Measurements from ENCODE around the gene GJA4.
"Not testable (repeated sequence)": the region's sequence is repeated elsewhere in the genome, so short reads cannot be mapped to it uniquely, and the experiment has no call there.

The GJA4 gene

DNA sequence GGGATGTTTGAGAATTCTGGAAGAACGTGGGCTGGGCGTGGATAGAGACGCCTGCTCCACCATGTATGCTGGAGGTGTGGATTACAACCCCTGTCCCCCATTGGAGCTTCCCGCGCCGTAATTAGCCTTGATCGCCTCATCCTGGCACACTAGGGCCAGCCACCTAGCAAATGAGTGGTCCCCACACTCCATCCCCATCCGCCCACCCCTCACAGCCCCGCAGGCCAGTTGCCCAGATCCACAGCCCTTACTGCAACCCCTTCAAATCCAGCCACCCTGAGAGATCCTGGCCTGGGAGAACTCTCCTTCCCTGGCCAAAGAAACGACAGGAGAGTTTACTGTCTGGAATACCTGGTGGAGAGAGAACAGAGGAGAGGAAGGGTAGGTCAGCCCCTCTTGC is 375 bp upstream of the GJA4 start:
- DNase-seq, result no peak

DNA sequence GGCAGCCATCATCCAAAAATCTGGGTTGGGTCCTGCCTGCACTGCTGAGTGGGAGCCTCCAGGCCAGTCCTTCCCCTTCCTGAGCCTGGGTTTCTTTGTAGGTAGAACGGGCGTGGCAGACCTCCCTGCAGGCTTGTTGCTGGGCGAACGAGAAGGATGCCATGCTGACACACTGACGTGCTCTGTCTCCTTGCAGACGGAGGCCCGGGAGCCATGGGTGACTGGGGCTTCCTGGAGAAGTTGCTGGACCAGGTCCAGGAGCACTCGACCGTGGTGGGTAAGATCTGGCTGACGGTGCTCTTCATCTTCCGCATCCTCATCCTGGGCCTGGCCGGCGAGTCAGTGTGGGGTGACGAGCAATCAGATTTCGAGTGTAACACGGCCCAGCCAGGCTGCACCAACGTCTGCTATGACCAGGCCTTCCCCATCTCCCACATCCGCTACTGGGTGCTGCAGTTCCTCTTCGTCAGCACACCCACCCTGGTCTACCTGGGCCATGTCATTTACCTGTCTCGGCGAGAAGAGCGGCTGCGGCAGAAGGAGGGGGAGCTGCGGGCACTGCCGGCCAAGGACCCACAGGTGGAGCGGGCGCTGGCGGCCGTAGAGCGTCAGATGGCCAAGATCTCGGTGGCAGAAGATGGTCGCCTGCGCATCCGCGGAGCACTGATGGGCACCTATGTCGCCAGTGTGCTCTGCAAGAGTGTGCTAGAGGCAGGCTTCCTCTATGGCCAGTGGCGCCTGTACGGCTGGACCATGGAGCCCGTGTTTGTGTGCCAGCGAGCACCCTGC is 1.4 kb downstream of the GJA4 start:
- DNase-seq, result no peak

DNA sequence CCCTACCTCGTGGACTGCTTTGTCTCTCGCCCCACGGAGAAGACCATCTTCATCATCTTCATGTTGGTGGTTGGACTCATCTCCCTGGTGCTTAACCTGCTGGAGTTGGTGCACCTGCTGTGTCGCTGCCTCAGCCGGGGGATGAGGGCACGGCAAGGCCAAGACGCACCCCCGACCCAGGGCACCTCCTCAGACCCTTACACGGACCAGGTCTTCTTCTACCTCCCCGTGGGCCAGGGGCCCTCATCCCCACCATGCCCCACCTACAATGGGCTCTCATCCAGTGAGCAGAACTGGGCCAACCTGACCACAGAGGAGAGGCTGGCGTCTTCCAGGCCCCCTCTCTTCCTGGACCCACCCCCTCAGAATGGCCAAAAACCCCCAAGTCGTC is 2.0 kb downstream of the GJA4 start:
- no peak for DNase-seq

DNA sequence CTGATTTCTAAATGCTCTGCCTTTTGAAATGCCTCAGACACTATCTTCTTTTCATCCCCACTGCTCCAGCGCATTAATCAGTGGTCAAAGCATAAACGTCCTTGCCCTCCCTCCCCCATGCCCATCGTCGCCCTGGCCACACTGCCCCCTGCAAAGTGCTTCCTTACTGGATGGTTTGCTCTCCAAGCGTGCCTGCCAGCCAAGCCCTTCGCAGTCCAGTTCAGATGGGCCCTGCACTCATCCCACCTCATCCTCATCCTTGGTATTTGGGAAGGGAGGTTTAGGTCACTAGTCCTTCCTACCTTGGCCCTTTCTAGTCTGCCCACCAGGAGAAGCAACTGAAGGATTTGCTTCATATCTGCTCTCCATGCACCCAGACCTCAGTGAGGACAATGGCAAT is 3.1 kb downstream of the GJA4 start:
- no peak for DNase-seq

DNA sequence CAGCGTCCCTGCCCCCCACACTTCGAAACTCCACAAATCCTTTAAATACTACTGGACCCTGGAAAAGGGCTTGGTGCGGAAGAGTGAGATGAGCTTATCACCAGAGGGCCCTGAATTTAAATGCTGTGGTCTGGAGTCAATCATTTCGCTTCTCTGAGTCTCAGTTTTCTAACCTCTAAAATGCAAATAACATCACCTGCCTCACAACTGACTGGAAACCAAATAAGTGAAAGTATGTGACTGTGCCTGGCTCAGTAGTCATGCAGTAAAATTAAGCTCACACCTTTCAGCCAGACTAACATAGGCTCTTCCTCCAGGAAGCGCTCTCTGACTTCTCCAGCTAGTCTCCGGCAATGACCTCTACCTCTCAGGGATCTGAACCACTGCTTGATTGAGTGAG is 4.2 kb downstream of the GJA4 start:
- no peak for DNase-seq

DNA sequence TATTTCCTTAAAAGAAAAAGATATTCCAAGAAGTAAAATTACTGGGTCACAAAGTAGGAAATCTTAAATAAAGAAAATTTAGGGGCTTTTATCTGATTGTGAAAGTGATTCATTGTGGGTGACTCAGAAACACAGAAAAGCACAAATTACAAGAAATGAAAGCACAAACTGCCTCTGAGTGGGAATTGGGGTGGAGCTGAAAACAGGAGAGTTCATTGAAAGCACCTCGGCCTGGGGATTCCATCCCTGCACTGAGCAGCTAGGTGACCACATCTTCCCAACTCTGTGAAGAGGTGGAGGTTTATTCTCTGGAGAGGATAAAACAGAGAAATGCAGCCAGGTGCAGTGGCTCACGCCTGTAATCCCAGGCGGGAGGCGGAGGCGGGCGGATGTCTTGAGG is 7.4 kb downstream of the GJA4 start:
- DNase-seq, result no peak

DNA sequence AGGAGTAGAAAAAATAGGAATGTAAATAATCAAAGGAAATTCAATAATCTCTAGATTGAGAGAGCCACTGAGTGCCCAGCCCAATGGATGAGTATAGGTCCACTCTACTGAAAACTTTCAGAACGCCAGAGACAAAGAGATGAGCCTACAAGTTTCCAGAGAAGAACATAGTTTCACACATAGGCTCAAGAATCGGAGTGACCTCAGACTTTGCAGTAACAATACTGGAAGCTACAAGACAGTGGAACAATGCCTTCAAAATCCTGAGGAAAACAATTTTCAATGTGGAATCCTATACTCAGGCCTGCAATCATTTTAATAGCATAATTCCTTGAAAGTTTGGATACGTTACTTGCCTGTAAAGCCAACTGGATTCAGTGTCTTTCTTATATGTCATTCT is 11.0 kb downstream of the GJA4 start:
- no peak for DNase-seq

DNA sequence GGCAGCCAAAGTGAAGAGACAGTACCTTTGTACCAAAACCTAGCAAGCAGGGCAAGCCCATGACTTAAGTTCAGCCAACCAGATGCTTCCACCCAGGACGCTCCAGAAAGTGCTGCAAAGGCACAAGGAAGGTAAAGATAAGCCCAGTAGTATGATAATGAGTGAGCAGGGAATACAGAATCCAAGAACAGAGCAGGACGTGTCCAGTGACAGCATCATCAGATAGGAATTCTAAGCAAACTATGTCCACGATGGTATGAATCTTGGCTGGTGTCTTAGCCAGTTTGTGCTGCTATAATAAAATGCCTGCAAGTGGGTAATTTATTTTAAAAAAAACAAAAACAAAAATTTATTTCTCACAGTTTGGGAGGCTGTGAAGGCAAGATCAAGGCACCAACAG is 13.6 kb downstream of the GJA4 start:
- no peak for DNase-seq

DNA sequence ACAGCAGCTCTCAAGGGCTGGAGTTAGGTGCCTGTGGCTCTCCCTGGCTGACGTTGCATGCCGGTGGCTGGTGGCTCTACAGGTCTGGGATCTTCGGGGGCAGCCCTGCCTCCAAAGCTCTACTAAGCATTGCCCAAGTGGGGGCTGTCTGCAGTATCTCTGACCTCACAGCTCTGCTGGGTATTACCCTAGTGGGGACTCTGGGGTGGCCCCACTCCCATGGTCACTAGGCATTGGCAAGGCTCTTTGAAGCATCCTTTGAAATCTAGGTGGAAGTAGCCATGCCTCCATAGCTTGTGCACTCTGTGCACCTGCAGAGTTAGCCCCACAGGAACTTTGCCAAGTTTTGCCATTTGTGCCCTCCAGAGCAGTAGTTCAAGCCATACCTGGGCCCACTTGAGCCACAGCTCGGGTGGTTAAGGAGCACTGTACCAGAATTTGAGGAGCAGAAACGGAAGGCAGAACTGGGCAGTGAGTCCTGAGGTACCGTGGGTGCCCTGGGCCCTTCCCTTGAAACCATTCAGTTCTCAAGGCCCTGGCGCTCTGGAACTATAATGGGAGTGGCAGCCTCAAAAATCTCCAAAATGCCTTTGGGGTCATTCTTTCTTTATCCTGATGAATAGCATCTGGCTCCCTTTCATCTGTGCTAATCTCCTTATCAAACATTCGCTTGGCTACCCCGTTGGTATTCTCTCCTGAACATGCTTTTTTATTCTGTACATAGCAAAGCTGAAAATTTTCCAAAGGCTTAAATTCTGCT is 15.4 kb downstream of the GJA4 start:
- no peak for DNase-seq

DNA sequence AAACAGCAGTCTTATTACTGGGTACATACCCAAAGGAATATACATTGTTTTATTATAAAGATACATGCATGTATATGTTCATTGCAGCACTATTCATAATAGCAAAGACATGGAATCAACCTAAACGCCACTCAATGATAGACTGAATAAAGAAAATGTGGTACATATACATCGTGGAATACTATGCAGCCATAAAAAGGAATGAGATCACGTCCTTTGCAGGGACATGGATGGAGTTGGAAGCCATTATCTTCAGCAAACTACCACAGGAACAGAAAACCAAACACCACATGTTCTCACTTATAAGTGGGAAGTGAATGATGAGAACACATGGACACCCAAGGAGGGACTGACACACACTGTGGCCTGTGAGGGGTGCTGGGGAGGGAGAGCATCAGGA is 18.0 kb downstream of the GJA4 start:
- not testable (repeated sequence) for DNase-seq

DNA sequence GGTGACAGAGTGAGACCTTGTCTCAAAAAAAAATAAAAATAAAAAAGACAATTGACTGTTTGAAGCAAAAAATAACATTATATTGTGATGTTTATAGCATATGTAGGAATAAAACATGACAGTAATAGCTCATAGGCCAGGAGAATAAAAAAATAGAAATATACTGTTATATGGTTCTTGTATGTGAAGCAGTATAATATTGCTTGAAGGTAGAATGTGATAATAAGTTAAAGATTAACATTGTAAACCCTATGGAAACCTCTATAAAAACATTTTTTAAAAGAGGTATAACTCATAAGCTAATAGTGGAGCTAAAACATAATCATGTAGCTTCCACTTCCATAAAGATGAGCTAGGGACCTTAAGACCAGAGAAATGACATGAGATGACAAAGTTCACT is 23.5 kb downstream of the GJA4 start:
- no peak for DNase-seq

DNA sequence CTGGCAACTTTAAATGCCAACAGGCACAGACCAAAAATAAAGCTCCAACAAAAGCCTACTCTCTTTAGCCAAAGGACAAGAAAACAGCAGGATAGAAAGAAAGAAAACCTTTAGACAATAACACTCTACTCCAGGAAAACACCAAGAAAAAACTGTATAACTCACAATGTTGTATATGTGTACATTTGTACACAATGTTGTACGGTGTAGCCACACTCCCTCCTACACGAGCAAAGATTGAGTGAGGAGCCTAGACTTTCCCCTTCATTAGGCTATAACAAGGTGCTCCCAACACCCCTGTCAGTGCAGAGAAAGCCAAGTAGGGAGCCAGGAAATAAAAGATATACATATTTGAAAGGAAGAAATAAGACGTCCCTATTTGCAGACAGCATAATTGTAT is 24.0 kb downstream of the GJA4 start:
- no peak for DNase-seq

DNA sequence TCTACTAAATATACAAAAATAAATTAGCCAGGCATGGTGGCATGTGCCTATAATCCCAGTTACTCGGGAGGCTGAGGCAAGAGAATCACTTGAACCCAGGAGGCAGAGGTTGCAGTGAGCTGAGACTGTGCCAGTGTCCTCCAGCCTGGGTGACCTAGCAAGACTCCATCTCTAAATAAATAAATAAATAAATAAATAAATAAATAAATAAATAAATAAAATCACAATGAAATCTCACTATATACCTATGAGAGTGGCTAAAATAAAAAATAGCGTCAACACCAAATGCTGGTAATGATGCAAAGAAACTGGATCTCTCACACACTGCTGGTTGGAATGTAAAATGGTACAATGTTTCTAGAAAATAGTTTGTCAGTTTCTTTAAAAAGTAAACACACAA is 26.1 kb downstream of the GJA4 start:
- not testable (repeated sequence) for DNase-seq

DNA sequence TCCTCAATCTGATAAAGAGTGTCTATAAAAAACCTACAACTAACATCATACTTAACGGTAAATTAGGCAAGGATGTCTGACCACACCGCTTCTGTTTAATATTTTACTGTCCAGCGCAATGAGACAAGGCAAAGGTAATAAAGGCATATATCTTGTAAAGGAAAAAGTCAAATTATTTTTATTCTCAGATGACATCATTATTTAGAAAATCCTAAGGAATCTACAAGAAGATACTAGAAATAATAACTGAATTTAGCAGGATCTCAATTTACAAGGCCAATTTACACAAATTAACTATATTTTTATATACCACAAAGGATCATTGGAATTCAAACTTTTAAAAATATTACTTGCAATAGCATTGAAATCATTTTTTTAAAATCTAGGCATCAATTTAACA is 29.4 kb downstream of the GJA4 start:
- no peak for DNase-seq

DNA sequence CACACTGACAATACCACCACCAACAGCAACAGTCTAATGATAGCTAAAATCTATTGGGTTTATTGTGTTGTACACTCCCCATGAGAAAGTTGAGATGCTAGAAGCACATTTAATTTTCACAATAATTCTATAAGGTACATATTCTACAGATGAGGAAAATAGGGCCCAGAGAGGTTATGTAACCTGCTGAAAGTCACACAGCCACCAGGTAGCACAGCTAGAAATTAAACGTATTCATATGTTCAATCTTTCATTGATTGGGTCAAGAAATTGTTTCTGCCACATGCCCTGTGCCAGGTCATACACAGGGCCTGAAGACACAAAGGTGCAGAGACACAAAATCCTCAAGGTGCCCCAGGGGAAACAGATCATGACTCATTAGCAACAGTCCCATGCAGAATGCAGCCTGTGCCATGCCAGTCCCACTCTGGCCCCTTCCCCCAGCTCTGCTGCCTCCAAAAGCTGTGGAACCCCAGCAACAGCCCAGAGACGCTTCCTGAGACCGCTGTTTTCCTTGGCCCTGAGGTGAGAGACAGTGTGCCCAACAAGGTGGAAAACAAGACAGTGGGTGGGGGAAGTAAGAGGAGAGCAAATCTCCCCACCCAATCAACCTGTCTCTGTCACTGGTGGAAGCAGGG is 32.1 kb downstream of the GJA4 start:
- DNase-seq, result no peak

DNA sequence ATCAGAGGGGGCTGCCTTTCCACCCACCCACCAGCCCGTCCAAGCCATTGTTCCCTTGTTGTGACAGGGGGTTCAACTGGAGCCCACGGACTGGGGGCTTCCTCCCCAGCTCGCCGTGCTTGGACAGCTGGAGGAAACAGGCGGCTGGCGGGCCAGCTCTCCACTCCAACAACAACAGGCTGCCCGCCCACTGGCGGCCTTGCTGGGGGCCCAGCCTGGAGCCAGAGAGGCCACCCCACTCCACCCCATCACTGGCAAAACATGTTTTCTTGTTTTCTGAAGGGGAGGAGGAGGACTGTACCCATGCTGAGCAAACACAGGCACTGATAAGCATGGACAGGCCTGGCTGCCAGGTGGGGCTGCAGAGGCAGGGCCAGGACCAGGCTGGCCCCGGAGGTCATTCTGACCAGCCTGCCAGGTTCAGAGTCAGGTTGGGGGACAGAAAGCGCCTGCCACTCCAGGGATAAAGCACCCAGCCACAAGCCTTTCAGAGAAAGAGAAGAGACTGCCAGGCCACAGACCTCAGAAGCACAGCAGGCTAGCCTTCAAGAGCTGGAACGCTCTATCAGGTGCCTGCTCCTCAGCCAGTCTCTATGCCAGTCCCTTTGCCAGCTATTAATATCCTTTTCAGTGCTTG is 32.8 kb downstream of the GJA4 start:
- DNase-seq, result no peak

DNA sequence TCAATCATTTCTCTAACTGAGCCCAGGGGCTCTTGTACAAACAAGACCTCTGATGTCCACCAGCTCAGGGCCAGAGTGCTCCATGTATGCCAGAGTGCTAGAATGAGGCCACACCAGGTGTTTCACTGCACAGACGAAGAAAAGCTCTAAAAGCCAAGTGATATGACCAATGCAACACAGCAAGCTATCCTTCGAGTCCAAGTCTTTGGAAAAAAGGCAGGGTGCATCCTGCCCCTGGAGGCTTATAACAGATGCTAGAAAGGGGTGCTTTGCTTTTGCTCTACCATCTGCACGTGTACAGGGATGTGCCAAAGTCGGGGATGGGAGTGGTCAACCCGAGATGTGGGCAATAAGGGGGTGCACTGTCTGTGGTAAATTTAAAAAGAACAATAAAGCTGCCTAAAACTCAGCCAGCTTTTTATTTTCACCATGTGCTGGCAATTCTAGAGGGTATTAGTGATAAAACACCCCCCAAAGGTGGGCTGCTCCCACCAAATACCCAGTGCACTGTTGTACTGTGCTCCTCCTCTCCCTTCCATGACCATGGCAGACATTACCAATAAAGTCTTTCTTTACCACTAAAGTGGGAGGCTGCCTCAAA is 34.6 kb downstream of the GJA4 start:
- no peak for DNase-seq

DNA sequence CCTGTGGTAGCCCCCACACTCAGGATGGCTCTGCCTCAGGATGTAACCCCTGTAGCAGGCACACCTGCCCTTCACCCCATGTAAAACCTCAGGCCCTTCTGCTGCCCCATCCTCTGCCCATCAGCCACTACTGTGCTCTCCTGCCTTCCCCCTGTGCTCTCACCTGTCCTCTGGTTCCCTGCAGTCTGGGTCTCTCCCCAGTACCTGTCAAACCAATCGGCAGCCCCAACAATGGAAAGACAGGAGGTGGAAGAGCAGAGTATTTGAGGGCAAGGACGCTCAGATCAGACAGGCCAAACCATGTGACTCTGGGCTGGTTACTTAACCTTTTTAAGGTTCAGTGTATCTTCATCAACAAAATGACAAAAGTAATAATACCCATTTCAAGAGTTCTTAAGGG is 35.8 kb downstream of the GJA4 start:
- no peak for DNase-seq

DNA sequence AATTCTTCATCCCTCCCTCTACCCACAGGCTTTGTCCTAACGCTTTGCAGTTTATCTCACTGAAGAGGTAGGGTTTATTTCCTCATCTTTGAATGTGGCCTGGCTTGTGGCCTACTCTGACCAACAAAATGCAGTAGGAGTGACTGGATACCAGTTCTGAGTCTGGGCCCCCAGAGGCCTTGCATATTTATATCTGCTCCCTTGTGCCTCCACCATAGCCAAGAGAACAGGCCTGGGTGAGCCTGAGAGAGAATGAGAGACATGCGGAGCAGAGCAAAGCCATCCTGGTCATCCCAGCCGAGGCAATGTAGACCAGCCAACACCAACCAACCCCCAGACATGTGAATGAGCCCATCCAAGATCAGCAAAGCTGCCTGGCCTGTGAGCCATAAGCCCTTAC is 36.5 kb downstream of the GJA4 start:
- no peak for DNase-seq

DNA sequence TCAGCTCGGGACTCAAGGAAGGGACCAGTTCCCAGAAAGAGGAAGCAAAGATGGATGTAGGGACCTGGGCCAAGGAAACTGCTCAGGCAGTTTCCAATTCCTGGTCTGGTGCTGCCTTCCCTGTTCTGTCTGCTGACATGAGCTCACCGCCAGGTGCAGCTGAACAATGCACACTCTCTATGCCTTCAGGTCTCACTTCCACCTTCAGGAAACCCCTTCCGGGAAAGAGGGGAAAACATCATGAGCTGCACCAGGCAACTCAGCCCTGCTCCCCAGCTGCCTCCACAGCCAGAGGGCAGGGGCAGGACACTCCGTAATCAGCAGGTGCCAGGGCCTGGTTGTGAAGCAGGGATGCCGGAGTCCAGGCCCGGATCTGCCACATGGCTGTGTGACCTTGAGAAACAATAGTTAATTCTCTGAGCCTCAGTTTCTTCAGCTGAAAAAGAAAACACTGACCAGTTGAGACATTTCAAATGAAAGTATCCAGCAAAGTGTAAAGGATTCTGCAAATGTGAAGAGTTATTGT is 39.0 kb downstream of the GJA4 start:
- DNase-seq, result no peak

DNA sequence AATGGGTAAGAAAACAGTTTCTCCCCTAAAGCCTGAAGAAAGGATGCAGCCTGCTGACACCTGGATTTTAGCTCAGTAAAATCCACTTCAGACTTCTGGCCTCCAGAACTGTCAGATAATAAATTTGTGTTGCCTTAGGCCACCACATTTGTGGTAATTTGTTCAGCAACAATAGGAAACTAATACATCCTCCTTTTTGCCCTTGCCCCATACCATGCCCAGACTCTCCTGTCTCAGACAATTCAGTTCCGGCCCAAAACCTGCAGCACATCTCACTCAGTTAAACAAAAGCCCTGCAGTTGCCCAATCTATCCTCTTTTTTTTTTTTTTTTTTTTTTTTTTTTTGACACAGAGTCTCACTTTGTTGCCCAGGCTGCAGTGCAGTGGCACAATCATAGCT is 40.9 kb downstream of the GJA4 start:
- DNase-seq, result no peak

DNA sequence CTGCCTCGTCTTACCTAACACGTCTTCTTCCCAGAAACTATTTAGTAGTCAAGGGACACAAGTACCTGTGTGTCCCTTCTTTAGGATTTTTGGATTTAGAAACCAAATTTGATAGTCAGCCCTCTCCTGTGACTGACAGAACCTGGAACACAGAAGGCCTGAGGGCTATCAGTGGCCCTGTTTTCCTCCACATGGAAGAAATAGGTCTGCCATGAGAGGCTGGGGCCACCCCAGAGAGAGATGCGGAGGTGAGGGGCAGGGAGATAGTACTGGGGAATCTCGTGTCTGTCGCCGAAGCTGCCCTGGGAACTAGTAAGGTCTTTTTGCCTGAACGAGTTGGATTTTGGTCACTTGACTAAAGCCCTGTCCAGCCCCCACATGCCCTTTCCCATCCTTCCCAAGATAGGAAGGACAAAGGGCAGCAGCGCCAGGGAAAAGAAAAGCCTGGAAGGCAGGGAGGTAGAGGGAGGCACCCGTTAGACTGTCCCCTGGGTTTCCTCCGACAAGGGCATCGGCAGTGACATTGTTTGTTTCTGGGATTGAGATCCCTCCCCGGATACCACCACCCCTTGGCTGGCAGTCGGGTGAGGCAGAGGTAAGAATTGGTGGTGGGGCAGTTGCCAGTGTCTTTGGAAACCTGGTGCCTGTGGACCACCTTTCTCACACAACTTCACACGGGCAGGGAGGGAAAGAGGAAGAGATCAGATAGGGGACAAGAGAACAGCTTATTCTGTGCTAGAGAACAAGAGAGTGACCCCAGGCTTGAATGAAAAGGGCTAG is 46.9 kb downstream of the GJA4 start:
- DNase-seq, result no peak

Data from activated CD4-positive, CD25-positive, alpha-beta regulatory T cell (primary cell).